ENCODE results near the gene CAPZB.

The CAPZB gene

GRCh38 chr1:19468397-19468956 lies 16.9 kb downstream of the CAPZB start:
- no peak for DNase-seq (ENCODE audit: low spot score)

- no peak for DNase-seq (ENCODE audit: low spot score)
Observed at GRCh38 chr1:19467199-19468187, 17.8 kb downstream of the CAPZB start.

GRCh38 chr1:19466112-19466561 lies 19.2 kb downstream of the CAPZB start:
- DNase-seq (ENCODE audit: low spot score) = no peak

GRCh38 chr1:19465650-19466049 lies 19.7 kb downstream of the CAPZB start:
- no peak for DNase-seq (ENCODE audit: low spot score)

GRCh38 chr1:19465123-19465522 lies 20.2 kb downstream of the CAPZB start:
- DNase-seq (ENCODE audit: low spot score) = no peak

GRCh38 chr1:19464696-19465095 lies 20.6 kb downstream of the CAPZB start:
- DNase-seq (ENCODE audit: low spot score) = no peak

- DNase-seq (ENCODE audit: low spot score) = no peak
Observed at GRCh38 chr1:19463504-19463803, 21.9 kb downstream of the CAPZB start.

GRCh38 chr1:19462781-19463503 lies 22.4 kb downstream of the CAPZB start:
- DNase-seq (ENCODE audit: low spot score) = peak; percentile 46

GRCh38 chr1:19461220-19461554 lies 24.2 kb downstream of the CAPZB start:
- no peak for DNase-seq (ENCODE audit: low spot score)

GRCh38 chr1:19460535-19461219 lies 24.7 kb downstream of the CAPZB start:
- no peak for DNase-seq (ENCODE audit: low spot score)

- DNase-seq (ENCODE audit: low spot score) = no peak
Observed at GRCh38 chr1:19458815-19459417, 26.4 kb downstream of the CAPZB start.

GRCh38 chr1:19457607-19458006 lies 27.7 kb downstream of the CAPZB start:
- DNase-seq (ENCODE audit: low spot score) = no peak

GRCh38 chr1:19456968-19457441 lies 28.3 kb downstream of the CAPZB start:
- no peak for DNase-seq (ENCODE audit: low spot score)

- DNase-seq (ENCODE audit: low spot score) = no peak
Observed at GRCh38 chr1:19455353-19455752, 30.0 kb downstream of the CAPZB start.

GRCh38 chr1:19454265-19455146 lies 30.8 kb downstream of the CAPZB start:
- no peak for DNase-seq (ENCODE audit: low spot score)

- DNase-seq (ENCODE audit: low spot score) = no peak
Observed at GRCh38 chr1:19453741-19454201, 31.6 kb downstream of the CAPZB start.

GRCh38 chr1:19452221-19452663 lies 33.1 kb downstream of the CAPZB start:
- DNase-seq (ENCODE audit: low spot score) = no peak

GRCh38 chr1:19450811-19451515 lies 34.4 kb downstream of the CAPZB start:
- no peak for DNase-seq (ENCODE audit: low spot score)

- no peak for DNase-seq (ENCODE audit: low spot score)
Observed at GRCh38 chr1:19449454-19450228, 35.7 kb downstream of the CAPZB start.
